ENCODE data around the gene IGFBP4. TPM values are rescaled to one million over a fixed set of nuclear protein-coding genes. Genes with fewer than 3 reads are reported as not detected.
"Not testable (repeated sequence)": the region's sequence is repeated elsewhere in the genome, so short reads cannot be mapped to it uniquely, and the experiment has no call there.

Gene IGFBP4
- total RNA-seq (2012; rRNA removed): 193 and 259 TPM in 2 replicates

GRCh38 chr17:40443196-40443987 lies at the start of gene IGFBP4:
Gene IGFBP4 (plus strand): TSS chr17:40443450. CDS start chr17:40443736, 286 bp downstream.
- Histone ChIP-seq H3K4me3 (ENCODE audit: low read length) (peak within 1 kb of the TSS; percentile 81), H3K36me3 (ENCODE audit: insufficient read depth, low read length) (peaks cover 20% of the 10 kb centered on the region), H3K4me2 (ENCODE audit: low read length) (peak within 1 kb of the TSS; percentile 76), H3K27me3 (ENCODE audit: control insufficient read depth, insufficient read depth, low read length) (no peaks in the 10 kb centered on the region), H3K4me1 (ENCODE audit: control insufficient read depth, insufficient read depth, low read length) (peaks cover 36% of the 10 kb centered on the region), H3K9ac (ENCODE audit: low read depth, low read length) (peak within 1 kb of the TSS; percentile 93), H3K9me3 (replicated peaks; ENCODE audit: low read length) (no peaks in the 10 kb centered on the region)

GRCh38 chr17:40399185-40399584 lies 44.1 kb upstream of the IGFBP4 start:
- Histone ChIP-seq H3K27me3 (ENCODE audit: control insufficient read depth, insufficient read depth, low read length) (no peaks in the 10 kb centered on the region), H3K9ac (ENCODE audit: low read depth, low read length) (peak overlapping the region; percentile 12), H3K4me3 (ENCODE audit: low read length) (no peak overlapping the region), H3K9me3 (replicated peaks; ENCODE audit: low read length) (no peaks in the 10 kb centered on the region), H3K36me3 (ENCODE audit: insufficient read depth, low read length) (peaks cover 45% of the 10 kb centered on the region), H3K4me2 (ENCODE audit: low read length) (no peak overlapping the region), H3K4me1 (ENCODE audit: control insufficient read depth, insufficient read depth, low read length) (no peaks in the 10 kb centered on the region)

DNA sequence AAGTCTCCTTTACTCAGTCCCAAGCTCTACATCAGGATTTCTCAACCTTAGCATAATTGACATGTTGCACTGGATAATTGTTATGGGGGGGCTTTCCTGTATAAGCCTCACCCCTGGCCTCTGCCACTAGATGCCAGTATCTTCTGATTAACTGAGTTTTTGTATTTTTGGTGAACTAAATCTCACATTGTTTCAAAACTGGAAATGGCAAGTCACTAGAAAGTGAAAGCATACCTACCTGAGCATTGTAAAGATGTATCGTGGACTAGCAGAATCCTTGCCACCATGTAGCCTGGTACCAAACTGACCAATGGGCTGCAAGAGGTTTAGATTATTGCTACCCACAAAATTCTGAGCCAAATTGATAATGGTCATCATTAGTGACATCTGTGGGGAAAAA lies 40.6 kb upstream of the IGFBP4 start:
- no peak overlapping the region for H3K4me2 ChIP-seq (ENCODE audit: low read length)
- peaks cover 51% of the 10 kb centered on the region for H3K36me3 ChIP-seq (ENCODE audit: insufficient read depth, low read length)
- H3K4me1 ChIP-seq (ENCODE audit: control insufficient read depth, insufficient read depth, low read length): no peaks in the 10 kb centered on the region
- no peaks in the 10 kb centered on the region for H3K27me3 ChIP-seq (ENCODE audit: control insufficient read depth, insufficient read depth, low read length)
- no peaks in the 10 kb centered on the region for H3K9me3 ChIP-seq (replicated peaks; ENCODE audit: low read length)
- H3K9ac ChIP-seq (ENCODE audit: low read depth, low read length): no peak overlapping the region
- no peak overlapping the region for H3K4me3 ChIP-seq (ENCODE audit: low read length)

GRCh38 chr17:40404003-40404402 lies 39.2 kb upstream of the IGFBP4 start:
- Histone ChIP-seq H3K36me3 (ENCODE audit: insufficient read depth, low read length) (peaks cover 54% of the 10 kb centered on the region), H3K27me3 (ENCODE audit: control insufficient read depth, insufficient read depth, low read length) (no peaks in the 10 kb centered on the region), H3K4me1 (ENCODE audit: control insufficient read depth, insufficient read depth, low read length) (no peaks in the 10 kb centered on the region), H3K4me3 (ENCODE audit: low read length) (no peak overlapping the region), H3K4me2 (ENCODE audit: low read length) (no peak overlapping the region), H3K9ac (ENCODE audit: low read depth, low read length) (no peak overlapping the region), H3K9me3 (replicated peaks; ENCODE audit: low read length) (no peaks in the 10 kb centered on the region)

- H3K9me3 ChIP-seq (replicated peaks; ENCODE audit: low read length): no peaks in the 10 kb centered on the region
- no peaks in the 10 kb centered on the region for H3K4me1 ChIP-seq (ENCODE audit: control insufficient read depth, insufficient read depth, low read length)
- H3K36me3 ChIP-seq (ENCODE audit: insufficient read depth, low read length): peaks cover 50% of the 10 kb centered on the region
- no peaks in the 10 kb centered on the region for H3K27me3 ChIP-seq (ENCODE audit: control insufficient read depth, insufficient read depth, low read length)
- H3K9ac ChIP-seq (ENCODE audit: low read depth, low read length): no peak overlapping the region
- H3K4me3 ChIP-seq (ENCODE audit: low read length): no peak overlapping the region
- H3K4me2 ChIP-seq (ENCODE audit: low read length): no peak overlapping the region
Observed at GRCh38 chr17:40407460-40407859, 35.8 kb upstream of the IGFBP4 start.

DNA sequence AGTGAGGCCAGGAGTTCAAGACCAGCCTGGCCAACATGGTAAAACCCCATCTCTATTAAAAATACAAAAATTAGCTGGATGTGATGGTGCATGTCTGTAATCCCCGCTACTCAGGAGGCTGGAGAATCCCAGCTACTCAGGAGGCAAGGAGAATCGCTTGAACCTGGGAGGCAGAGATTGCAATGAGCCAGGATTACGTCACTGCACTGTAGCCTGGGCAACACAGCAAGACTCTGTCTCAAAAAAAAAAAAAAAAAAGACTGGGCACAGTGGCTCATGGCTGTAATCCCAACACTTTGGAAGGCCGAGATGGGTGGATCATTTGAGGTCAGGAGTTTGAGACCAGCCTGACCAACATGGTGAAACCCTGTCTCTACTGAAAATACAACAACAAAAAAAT lies 33.7 kb upstream of the IGFBP4 start:
- not testable (repeated sequence) for H3K9me3 ChIP-seq (replicated peaks; ENCODE audit: low read length); H3K4me2 ChIP-seq (ENCODE audit: low read length); H3K4me1 ChIP-seq (ENCODE audit: control insufficient read depth, insufficient read depth, low read length); H3K9ac ChIP-seq (ENCODE audit: low read depth, low read length); H3K27me3 ChIP-seq (ENCODE audit: control insufficient read depth, insufficient read depth, low read length); H3K4me3 ChIP-seq (ENCODE audit: low read length)
- peaks cover 42% of the 10 kb centered on the region for H3K36me3 ChIP-seq (ENCODE audit: insufficient read depth, low read length)

- Histone ChIP-seq H3K4me1 (ENCODE audit: control insufficient read depth, insufficient read depth, low read length) (peaks cover 6% of the 10 kb centered on the region), H3K36me3 (ENCODE audit: insufficient read depth, low read length) (peaks cover 42% of the 10 kb centered on the region), H3K27me3 (ENCODE audit: control insufficient read depth, insufficient read depth, low read length) (no peaks in the 10 kb centered on the region), H3K9me3 (replicated peaks; ENCODE audit: low read length) (no peaks in the 10 kb centered on the region), H3K4me3 (ENCODE audit: low read length) (no peak overlapping the region), H3K4me2 (ENCODE audit: low read length) (no peak overlapping the region), H3K9ac (ENCODE audit: low read depth, low read length) (no peak overlapping the region)
Observed at GRCh38 chr17:40410082-40410481, 33.2 kb upstream of the IGFBP4 start.

DNA sequence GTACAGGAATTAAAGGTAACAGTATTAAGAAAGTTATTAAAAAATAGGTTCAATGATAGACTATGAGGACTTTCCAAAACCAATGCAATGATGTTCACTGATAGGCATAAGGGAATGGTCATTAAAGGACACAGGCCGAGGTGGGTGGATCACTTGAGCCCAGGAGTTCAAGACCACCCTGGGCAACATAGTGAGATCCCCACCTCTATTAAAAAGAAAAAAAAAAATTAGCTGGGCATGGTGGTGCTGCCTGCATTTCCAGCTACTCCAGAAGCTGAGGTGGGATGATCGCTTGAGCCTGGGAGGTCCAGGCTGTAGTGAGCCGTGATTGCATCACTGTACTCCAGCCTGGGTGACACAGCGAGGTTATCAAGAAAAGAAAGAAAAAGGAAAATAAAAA lies 31.4 kb upstream of the IGFBP4 start:
- Histone ChIP-seq H3K4me2 (ENCODE audit: low read length) (no peak overlapping the region), H3K36me3 (ENCODE audit: insufficient read depth, low read length) (peaks cover 32% of the 10 kb centered on the region), H3K27me3 (ENCODE audit: control insufficient read depth, insufficient read depth, low read length) (no peaks in the 10 kb centered on the region), H3K9me3 (replicated peaks; ENCODE audit: low read length) (no peaks in the 10 kb centered on the region), H3K4me3 (ENCODE audit: low read length) (no peak overlapping the region), H3K4me1 (ENCODE audit: control insufficient read depth, insufficient read depth, low read length) (peaks cover 13% of the 10 kb centered on the region), H3K9ac (ENCODE audit: low read depth, low read length) (no peak overlapping the region)

DNA sequence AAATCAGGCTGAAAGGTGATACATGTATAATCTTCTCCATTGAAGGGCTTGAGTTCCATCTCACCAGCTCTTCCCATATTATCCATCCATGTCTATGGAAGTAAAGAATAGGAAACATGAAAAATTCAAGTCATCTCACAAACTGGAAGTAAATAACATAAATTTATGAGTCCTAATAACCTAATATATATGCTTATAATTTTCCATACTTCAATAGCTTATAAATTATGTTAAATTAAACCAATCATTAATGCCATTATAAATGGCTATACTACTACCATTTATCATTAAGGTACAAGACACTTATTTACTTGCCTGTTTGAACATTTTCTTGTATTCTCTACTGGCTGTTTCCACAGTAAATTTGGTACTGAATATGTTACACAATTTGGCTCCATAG lies 30.4 kb upstream of the IGFBP4 start:
- Histone ChIP-seq H3K4me1 (ENCODE audit: control insufficient read depth, insufficient read depth, low read length) (peaks cover 13% of the 10 kb centered on the region), H3K27me3 (ENCODE audit: control insufficient read depth, insufficient read depth, low read length) (no peaks in the 10 kb centered on the region), H3K9ac (ENCODE audit: low read depth, low read length) (no peak overlapping the region), H3K9me3 (replicated peaks; ENCODE audit: low read length) (no peaks in the 10 kb centered on the region), H3K4me3 (ENCODE audit: low read length) (no peak overlapping the region), H3K36me3 (ENCODE audit: insufficient read depth, low read length) (peaks cover 27% of the 10 kb centered on the region), H3K4me2 (ENCODE audit: low read length) (no peak overlapping the region)

GRCh38 chr17:40414312-40414711 lies 28.9 kb upstream of the IGFBP4 start:
- H3K9ac ChIP-seq (ENCODE audit: low read depth, low read length); H3K27me3 ChIP-seq (ENCODE audit: control insufficient read depth, insufficient read depth, low read length); H3K4me3 ChIP-seq (ENCODE audit: low read length); H3K4me2 ChIP-seq (ENCODE audit: low read length); H3K9me3 ChIP-seq (replicated peaks; ENCODE audit: low read length): not testable (repeated sequence)
- Histone ChIP-seq H3K4me1 (ENCODE audit: control insufficient read depth, insufficient read depth, low read length) (peaks cover 19% of the 10 kb centered on the region), H3K36me3 (ENCODE audit: insufficient read depth, low read length) (peaks cover 18% of the 10 kb centered on the region)

DNA sequence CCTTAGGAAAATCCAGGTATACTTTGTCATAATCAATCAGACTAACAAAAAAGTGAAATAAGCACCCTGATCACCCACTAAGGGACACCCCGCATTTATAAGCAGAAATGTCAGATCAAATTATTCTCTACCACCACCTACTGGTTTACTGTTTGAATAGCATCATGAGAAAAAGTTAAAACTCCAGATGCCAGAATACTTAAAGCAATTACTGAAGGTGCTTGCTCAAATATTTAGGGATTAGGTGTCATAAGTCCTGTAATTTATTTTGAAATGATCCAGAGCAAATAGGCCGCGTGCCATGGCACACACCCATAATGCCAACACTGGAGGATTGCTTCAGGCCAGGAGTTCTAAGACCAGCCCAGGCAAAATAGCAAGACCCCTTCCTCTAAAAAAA lies 27.9 kb upstream of the IGFBP4 start:
- H3K9me3 ChIP-seq (replicated peaks; ENCODE audit: low read length): no peaks in the 10 kb centered on the region
- no peaks in the 10 kb centered on the region for H3K27me3 ChIP-seq (ENCODE audit: control insufficient read depth, insufficient read depth, low read length)
- H3K9ac ChIP-seq (ENCODE audit: low read depth, low read length): peak overlapping the region; percentile 84
- H3K4me2 ChIP-seq (ENCODE audit: low read length): peak overlapping the region; percentile 87
- peaks cover 19% of the 10 kb centered on the region for H3K4me1 ChIP-seq (ENCODE audit: control insufficient read depth, insufficient read depth, low read length)
- H3K4me3 ChIP-seq (ENCODE audit: low read length): no peak overlapping the region
- H3K36me3 ChIP-seq (ENCODE audit: insufficient read depth, low read length): peaks cover 14% of the 10 kb centered on the region

GRCh38 chr17:40416671-40417070 lies 26.6 kb upstream of the IGFBP4 start:
- Histone ChIP-seq H3K4me1 (ENCODE audit: control insufficient read depth, insufficient read depth, low read length) (peaks cover 19% of the 10 kb centered on the region), H3K4me3 (ENCODE audit: low read length) (peak overlapping the region; percentile 83), H3K9me3 (replicated peaks; ENCODE audit: low read length) (no peaks in the 10 kb centered on the region), H3K36me3 (ENCODE audit: insufficient read depth, low read length) (peaks cover 4% of the 10 kb centered on the region), H3K4me2 (ENCODE audit: low read length) (peak overlapping the region; percentile 87), H3K9ac (ENCODE audit: low read depth, low read length) (peak overlapping the region; percentile 84), H3K27me3 (ENCODE audit: control insufficient read depth, insufficient read depth, low read length) (no peaks in the 10 kb centered on the region)
